ENCODE data around the gene KCNJ6.
A peak's percentile ranks its signal among the peaks of the same experiment; 100 is the strongest.

The KCNJ6 gene

DNA sequence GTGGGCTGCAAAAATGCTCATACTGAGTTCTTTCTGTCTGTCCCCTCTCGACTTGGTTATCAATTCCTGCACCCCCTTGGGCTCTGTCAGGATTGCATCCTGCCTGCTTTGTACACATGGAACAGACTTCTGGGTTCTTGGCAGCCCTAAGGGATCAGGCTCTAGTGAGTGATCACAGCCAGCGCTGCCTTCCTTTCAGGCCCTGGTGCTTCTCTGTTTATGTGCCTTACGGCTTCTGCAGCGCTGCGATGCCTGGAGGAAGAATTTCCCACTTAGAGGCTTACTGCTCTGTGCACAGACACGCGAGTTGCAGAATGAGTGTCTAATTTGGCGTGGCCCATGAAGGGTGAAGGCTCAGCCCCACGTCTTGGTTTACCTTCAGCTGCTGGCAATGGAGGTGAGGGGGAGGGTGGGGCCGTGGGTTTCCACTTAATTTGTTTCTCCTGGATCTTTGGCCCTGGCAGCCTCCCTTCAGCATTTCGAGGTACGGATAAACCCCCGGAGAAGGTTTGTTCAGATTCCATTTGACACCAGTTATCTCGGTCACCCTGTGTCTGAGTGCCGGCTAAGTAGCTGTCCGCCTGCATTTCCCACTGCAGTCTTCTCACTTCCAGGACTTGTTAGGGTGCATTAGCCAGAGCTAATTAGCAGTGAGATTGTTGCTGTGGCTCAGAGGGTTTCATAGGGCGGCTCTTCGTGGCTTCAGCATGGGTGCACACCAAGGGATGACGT lies 322.4 kb downstream of the KCNJ6 start:
- TF ChIP-seq, protein P1, sequence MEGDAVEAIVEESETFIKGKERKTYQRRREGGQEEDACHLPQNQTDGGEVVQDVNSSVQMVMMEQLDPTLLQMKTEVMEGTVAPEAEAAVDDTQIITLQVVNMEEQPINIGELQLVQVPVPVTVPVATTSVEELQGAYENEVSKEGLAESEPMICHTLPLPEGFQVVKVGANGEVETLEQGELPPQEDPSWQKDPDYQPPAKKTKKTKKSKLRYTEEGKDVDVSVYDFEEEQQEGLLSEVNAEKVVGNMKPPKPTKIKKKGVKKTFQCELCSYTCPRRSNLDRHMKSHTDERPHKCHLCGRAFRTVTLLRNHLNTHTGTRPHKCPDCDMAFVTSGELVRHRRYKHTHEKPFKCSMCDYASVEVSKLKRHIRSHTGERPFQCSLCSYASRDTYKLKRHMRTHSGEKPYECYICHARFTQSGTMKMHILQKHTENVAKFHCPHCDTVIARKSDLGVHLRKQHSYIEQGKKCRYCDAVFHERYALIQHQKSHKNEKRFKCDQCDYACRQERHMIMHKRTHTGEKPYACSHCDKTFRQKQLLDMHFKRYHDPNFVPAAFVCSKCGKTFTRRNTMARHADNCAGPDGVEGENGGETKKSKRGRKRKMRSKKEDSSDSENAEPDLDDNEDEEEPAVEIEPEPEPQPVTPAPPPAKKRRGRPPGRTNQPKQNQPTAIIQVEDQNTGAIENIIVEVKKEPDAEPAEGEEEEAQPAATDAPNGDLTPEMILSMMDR (IDR thresholded peaks at IDR 0.05): no peak

DNA sequence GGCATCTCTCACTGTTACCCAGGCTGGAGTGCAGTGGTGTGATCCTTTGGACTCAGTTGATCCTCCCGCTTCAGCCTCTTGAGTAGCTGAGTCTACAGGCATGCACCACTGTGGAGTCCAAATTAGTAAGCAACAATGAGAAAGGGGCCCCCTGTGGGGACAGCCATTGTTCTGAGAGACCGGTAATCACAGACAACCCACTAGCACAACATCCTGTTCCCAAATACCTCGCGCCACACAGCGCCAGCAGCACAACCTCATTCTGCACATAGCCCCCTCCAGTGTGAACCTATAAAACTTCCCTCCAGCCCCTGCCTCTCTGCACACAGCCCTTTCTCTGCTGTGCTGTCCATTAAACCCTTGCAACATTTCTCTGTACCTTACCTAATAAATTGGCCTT lies 323.2 kb downstream of the KCNJ6 start:
- TF ChIP-seq, protein P1 (IDR thresholded peaks at IDR 0.05): no peak

DNA sequence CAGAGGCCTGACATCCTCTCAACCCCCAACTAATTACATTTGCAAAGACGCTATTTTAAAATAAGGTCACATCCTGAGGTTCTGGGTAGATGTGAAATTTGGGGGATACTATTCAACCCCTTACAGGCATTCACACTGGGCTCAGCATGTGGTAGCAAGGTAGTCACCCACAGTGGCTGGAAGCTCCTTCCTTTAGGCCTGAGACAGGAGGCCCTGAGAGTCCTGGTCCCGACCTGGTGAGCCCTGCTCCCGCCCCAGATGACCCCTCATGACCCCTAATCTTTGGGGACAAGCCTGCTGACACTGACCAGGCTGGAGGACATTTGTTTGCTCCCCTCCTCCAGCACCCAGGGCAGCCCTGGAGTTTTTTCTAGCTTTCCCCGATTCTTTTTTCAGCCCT lies 323.8 kb downstream of the KCNJ6 start:
- TF ChIP-seq, protein P1 (IDR thresholded peaks at IDR 0.05): no peak

DNA sequence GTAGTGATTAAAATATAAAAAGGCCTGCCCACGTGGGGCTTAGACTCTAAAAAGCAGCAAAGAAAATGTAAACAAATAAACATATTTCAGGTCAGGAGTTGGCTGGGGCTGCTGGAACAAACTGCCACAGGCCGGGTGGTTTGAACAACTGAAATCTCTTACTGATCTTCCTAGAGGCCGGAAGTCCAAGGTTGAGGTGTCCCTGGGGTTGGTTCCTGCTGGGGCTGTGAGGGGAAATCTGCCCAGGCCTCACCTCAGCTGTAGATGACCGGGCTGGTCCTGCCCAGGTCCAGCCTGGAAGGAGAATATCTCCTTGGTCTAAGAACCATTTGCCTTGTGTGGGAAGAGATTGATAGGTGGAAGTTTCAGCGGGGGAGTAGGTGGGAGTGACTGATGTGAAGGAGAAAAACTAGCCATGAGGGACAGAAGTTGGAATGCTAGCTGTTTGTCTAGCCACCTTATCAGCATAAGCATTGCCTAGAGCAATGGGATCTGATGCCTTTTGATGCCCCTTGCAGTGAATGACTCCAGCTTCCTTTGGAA lies 328.6 kb downstream of the KCNJ6 start:
- TF ChIP-seq, protein P1 (IDR thresholded peaks at IDR 0.05): no peak

DNA sequence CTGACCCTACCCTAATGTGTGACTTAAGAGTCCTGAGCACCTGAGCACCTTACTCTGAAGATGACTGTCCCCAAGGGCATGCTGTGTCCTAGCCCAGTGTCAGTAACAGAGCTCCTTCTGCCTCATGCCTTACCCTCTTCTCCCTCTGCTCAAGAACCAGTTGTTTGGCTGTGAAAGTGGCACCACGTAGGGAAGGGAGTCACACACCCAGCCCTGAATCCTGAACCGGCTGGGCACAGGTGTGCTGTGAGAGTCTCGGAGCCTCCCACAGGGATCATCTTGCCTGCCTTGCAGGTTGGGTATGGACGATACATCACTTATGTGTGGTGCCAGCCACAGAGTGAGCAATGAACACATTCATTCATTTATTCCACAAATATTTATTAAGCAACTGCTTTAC lies 329.1 kb downstream of the KCNJ6 start:
- TF ChIP-seq, protein P1 (IDR thresholded peaks at IDR 0.05): no peak

DNA sequence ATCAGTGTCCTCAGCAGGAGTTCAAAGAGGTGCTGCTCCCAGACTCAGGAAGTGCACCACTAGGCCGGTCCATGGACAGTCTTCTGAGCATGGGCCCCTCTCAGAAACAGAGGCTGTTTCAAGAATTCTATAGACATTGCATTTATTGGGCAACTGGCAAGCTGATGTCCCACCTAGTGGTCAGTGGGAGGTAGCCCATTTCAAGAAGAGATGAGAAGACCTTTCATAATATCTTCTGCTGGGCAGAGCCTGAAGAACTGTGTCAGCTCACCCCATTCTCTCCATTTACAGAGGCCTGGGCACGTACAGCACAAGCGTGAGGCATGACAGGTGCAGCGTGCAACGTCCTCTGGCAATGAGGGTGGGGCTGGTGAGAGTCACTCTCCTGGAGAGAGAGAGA lies 333.7 kb downstream of the KCNJ6 start:
- TF ChIP-seq, protein P1 (IDR thresholded peaks at IDR 0.05): peak; percentile 33; the same call in 1 of the 2 replicates

DNA sequence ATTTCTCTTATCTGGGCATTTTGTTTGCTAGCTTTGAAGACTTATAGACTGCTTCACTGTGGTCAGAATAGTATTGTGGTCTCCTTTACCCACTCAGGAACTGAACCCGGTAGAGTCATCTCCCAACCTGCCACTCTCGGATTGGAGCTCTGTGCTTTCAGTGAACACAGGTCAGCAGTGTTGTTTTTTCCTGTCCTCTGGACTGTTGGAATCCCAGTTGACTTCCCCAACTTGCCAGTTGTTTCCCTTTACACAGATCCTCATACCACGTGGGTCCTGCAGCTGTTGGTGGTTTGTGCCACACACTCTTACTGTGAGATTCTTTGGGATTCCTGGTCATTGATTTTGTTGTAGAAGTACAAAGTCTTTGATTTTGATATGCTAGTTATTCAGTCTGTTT lies 335.6 kb downstream of the KCNJ6 start:
- TF ChIP-seq, protein P1 (IDR thresholded peaks at IDR 0.05): no peak

Measured in LNCAP (cell line).